ENCODE measurements around the gene DIAPH1. TPM values are rescaled to one million over a fixed set of nuclear protein-coding genes. Genes with fewer than 3 reads are reported as not detected.
A peak's percentile ranks its signal among the peaks of the same experiment; 100 is the strongest.

DIAPH1 gene
- total RNA-seq, 1 donor, result 22.1 TPM

- H3K4me3 ChIP-seq (ENCODE audit: low read depth, low read length), result peak within 1 kb of the TSS; percentile 83
- no peak for TF ChIP-seq CTCF (IDR thresholded peaks at IDR 0.05; ENCODE audit: insufficient read depth, low read length)
- peak; percentile 71 for DNase-seq (ENCODE audit: low read depth)
Measured at GRCh38 chr5:141650851-141651727, 32.3 kb upstream of the DIAPH1 start, which contains the start of gene FCHSD1. FCHSD1 (minus strand) TSS chr5:141651418; CDS start chr5:141651368, 50 bp downstream.

GRCh38 chr5:141649972-141650371 is 31.2 kb upstream of the DIAPH1 start:
- H3K4me3 ChIP-seq (ENCODE audit: low read depth, low read length), result no peak overlapping the region
- TF ChIP-seq CTCF (IDR thresholded peaks at IDR 0.05; ENCODE audit: insufficient read depth, low read length), result no peak

GRCh38 chr5:141649056-141649688 is 30.4 kb upstream of the DIAPH1 start:
- DNase-seq (ENCODE audit: low read depth), result no peak
- H3K4me3 ChIP-seq (ENCODE audit: low read depth, low read length), result no peak overlapping the region
- no peak for TF ChIP-seq CTCF (IDR thresholded peaks at IDR 0.05; ENCODE audit: insufficient read depth, low read length)

More at GRCh38 chr5:141649972-141650371, 31.2 kb upstream of the DIAPH1 start:
- no peak for DNase-seq (ENCODE audit: low read depth)

GRCh38 chr5:141647851-141648250 is 29.1 kb upstream of the DIAPH1 start:
- no peak for TF ChIP-seq CTCF (IDR thresholded peaks at IDR 0.05; ENCODE audit: insufficient read depth, low read length)
- DNase-seq (ENCODE audit: low read depth), result no peak
- H3K4me3 ChIP-seq (ENCODE audit: low read depth, low read length), result no peak overlapping the region

- TF ChIP-seq CTCF (IDR thresholded peaks at IDR 0.05; ENCODE audit: insufficient read depth, low read length), result no peak
- no peak for DNase-seq (ENCODE audit: low read depth)
- no peak overlapping the region for H3K4me3 ChIP-seq (ENCODE audit: low read depth, low read length)
Measured at GRCh38 chr5:141647242-141647641, 28.4 kb upstream of the DIAPH1 start.

- no peak overlapping the region for H3K4me3 ChIP-seq (ENCODE audit: low read depth, low read length)
- TF ChIP-seq CTCF (IDR thresholded peaks at IDR 0.05; ENCODE audit: insufficient read depth, low read length), result no peak
- DNase-seq (ENCODE audit: low read depth), result no peak
Measured at GRCh38 chr5:141646026-141646425, 27.2 kb upstream of the DIAPH1 start.
